CD8-positive, alpha-beta memory T cell (primary cell): ENCODE data around the gene SPHKAP. TPM values are rescaled to one million over a fixed set of nuclear protein-coding genes. Genes with fewer than 3 reads are reported as not detected.

ENCODE experiments used
- CTCF ChIA-PET: fragments of 350-600 bp; sonication (Branson Sonifier 250); formaldehyde crosslinking; loops from one replicate; lab custom pipeline; 2021; ENCODE audit warnings: antibody characterized with exemption; lab: Charles Lee
- POLR2A ChIA-PET: fragments of 350-600 bp; sonication (Branson Sonifier 250); formaldehyde crosslinking; loops from one replicate; lab custom pipeline; 2021; ENCODE audit warnings: antibody characterized with exemption; lab: Charles Lee
- DNase-seq, 5 donors: peaks; one replicate each; pipeline versions ENCODE4 v3.0.0 to v3.0.0-alpha.2; 2020 to 2022; ENCODE audit warnings: mixed read lengths in 1 of 5
- H3K27ac ChIP-seq: one replicate; pipeline ENCODE4 v1.7.0; 2013; ENCODE audit warnings: low read depth, mild to moderate bottlenecking, low read length, moderate library complexity
- H3K27me3 ChIP-seq: 2 replicates; pipeline ENCODE4 v1.7.0; 2013; ENCODE audit warnings: low read length, mild to moderate bottlenecking; ENCODE audit not compliant: insufficient read depth, poor library complexity, severe bottlenecking
- H3K36me3 ChIP-seq: 2 replicates; pipeline ENCODE4 v1.7.0; 2013; ENCODE audit warnings: mild to moderate bottlenecking, low read length, moderate library complexity; ENCODE audit not compliant: insufficient read depth
- H3K4me1 ChIP-seq: 2 replicates; pipeline ENCODE4 v1.7.0; 2013; ENCODE audit warnings: mild to moderate bottlenecking, low read length, moderate library complexity; ENCODE audit not compliant: insufficient read depth
- H3K4me3 ChIP-seq: 2 replicates; pipeline ENCODE4 v1.7.0; 2013; ENCODE audit warnings: mild to moderate bottlenecking, low read length
- H3K9me3 ChIP-seq: 2 replicates; pipeline ENCODE4 v1.7.0; 2013; ENCODE audit warnings: mild to moderate bottlenecking, low read length
- H3K27ac Mint-ChIP-seq, 8 donors: one replicate each; pipeline ENCODE4 v1.8.0; 2020 to 2021; ENCODE audit warnings: mixed read lengths in 8 of 8, mild to moderate bottlenecking in 6 of 8, inconsistent platforms in 3 of 8, moderate library complexity in 3 of 8
- H3K27me3 Mint-ChIP-seq, 2 donors: one replicate each; pipeline ENCODE4 v1.8.0; 2020 to 2021; ENCODE audit warnings: mixed read lengths in 2 of 2, mild to moderate bottlenecking in 1 of 2, moderate library complexity in 1 of 2
- H3K36me3 Mint-ChIP-seq, 3 donors: one replicate each; pipeline ENCODE4 v1.8.0; 2020 to 2021; ENCODE audit warnings: mixed read lengths in 3 of 3, inconsistent platforms in 1 of 3, mild to moderate bottlenecking in 1 of 3
- H3K4me1 Mint-ChIP-seq, 3 donors: one replicate each; pipeline ENCODE4 v1.8.0; 2020 to 2021; ENCODE audit warnings: mixed read lengths in 3 of 3, inconsistent platforms in 1 of 3, mild to moderate bottlenecking in 1 of 3
- H3K4me3 Mint-ChIP-seq, 7 donors: one replicate each; pipeline ENCODE4 v1.8.0; 2020 to 2021; ENCODE audit warnings: mixed read lengths in 7 of 7, mild to moderate bottlenecking in 6 of 7, moderate library complexity in 4 of 7, inconsistent platforms in 2 of 7
- H3K9me3 Mint-ChIP-seq, 5 donors: one replicate each; pipeline ENCODE4 v1.8.0; 2020 to 2022; ENCODE audit warnings: mixed read lengths in 5 of 5, mild to moderate bottlenecking in 3 of 5, moderate library complexity in 2 of 5, inconsistent platforms in 1 of 5
- polyA plus RNA-seq: library from polyadenylated mRNA; unstranded; fragments of 300-500 nt; fragmentation: Illumina TruSeq; gene quantifications from one replicate; pipeline ENCODE4 v1.2.3, GENCODE V29; 2021
- total RNA-seq, 2 experiments: library from RNA; stranded (reverse); gene quantifications; one replicate each; pipeline ENCODE4 v1.2.3, GENCODE V29; 2021

SPHKAP gene
- total and polyA plus RNA-seq, 3 experiments from 2014 or later = not detected

DNA sequence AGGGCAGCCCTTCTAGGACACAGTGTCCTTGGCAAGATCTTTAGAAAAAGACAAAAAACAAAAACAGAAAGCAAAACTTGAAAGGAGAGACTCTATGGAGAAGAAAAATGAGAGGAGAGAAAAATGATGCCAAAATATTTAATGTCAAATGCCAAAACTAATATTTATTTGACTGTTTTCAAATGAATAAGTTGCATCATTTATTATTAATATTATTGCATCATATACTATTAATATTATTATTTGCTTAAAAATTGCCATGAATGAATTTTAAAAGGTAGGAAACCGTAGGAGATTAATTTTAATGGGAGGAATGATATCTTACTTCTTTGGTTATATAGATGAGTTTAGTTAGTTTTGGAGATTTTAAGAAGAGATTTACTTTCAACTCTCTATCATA is 165.7 kb downstream of the SPHKAP start:
- peaks cover 0 to 13% (median 4%) of the 10 kb centered on the region in 5 donors for H3K9me3 Mint-ChIP-seq

DNA sequence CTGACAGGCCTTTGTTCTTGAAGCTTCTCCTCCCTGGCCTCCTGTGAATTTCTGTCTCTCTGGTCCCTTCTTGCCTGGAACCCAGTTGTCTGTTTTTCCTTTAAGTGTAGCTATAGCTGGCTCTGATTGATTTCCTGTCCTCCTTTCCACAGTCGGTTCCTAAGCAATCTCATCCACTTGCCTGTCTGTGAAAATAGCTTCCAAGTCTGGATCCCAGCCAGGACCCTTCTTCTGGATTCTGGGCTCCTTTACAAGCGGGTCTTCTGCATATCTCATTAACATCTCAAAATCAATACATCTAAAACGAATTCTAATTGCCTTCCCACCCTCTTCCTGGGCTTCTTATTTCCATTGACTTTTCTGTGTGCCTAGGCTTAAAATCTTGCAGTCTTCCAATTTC is 185.1 kb downstream of the SPHKAP start:
- no peaks in the 10 kb centered on the region for H3K4me1 ChIP-seq
- H3K27me3 ChIP-seq = no peaks in the 10 kb centered on the region
- ChIA-PET POLR2A (no interaction called here), CTCF (no interaction called here)
- DNase-seq = no peak
- Mint-ChIP-seq H3K36me3 (no peaks in the 10 kb centered on the region), H3K27me3 (peaks cover 0 to 2% of the 10 kb centered on the region in 2 donors), H3K4me3 (no peak overlapping the region), H3K9me3 (peaks cover 0 to 3% (median 0%) of the 10 kb centered on the region in 5 donors), H3K4me1 (no peaks in the 10 kb centered on the region), H3K27ac (no peak overlapping the region)
- no peak overlapping the region for H3K27ac ChIP-seq
- H3K36me3 ChIP-seq = no peaks in the 10 kb centered on the region
- H3K9me3 ChIP-seq = no peaks in the 10 kb centered on the region
- H3K4me3 ChIP-seq = no peak overlapping the region

More for the DNA sequence above, 165.7 kb downstream of the SPHKAP start:
- Mint-ChIP-seq H3K27me3 (peaks cover 0 to 2% of the 10 kb centered on the region in 2 donors), H3K36me3 (no peaks in the 10 kb centered on the region), H3K4me1 (no peaks in the 10 kb centered on the region), H3K4me3 (no peak overlapping the region), H3K27ac (no peak overlapping the region)
- Histone ChIP-seq H3K9me3 (no peaks in the 10 kb centered on the region), H3K27me3 (no peaks in the 10 kb centered on the region), H3K27ac (no peak overlapping the region), H3K4me1 (no peaks in the 10 kb centered on the region), H3K36me3 (no peaks in the 10 kb centered on the region), H3K4me3 (no peak overlapping the region)
- CTCF ChIA-PET = no interaction called here
- POLR2A ChIA-PET = no interaction called here
- no peak for DNase-seq

DNA sequence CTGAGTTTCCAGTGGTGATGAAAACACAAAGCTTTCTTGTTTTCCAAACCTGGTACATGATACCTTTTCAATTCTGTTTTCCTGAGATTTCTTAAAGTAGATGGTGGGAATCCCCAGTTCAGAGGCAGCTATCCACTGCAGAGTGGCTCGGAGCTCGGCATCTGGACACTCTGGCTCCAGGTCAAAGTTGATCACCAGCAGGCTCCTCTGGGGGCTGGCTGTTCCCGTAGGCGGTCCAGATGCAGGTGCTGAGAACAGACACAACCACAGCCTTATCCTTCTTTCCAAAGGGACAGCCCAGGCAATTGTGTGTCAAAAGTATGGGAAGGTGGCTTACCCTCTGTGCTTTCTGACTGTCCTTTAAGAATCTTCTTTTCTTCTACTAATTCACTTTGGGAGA is 190.6 kb downstream of the SPHKAP start:
- Mint-ChIP-seq H3K27me3 (peaks cover 0 to 2% of the 10 kb centered on the region in 2 donors), H3K4me1 (no peaks in the 10 kb centered on the region), H3K4me3 (no peak overlapping the region), H3K9me3 (no peaks in the 10 kb centered on the region), H3K27ac (no peak overlapping the region), H3K36me3 (no peaks in the 10 kb centered on the region)
- Histone ChIP-seq H3K4me3 (no peak overlapping the region), H3K27me3 (no peaks in the 10 kb centered on the region), H3K9me3 (no peaks in the 10 kb centered on the region), H3K36me3 (no peaks in the 10 kb centered on the region), H3K27ac (no peak overlapping the region), H3K4me1 (no peaks in the 10 kb centered on the region)
- POLR2A ChIA-PET = no interaction called here
- CTCF ChIA-PET = no interaction called here
- DNase-seq = no peak

DNA sequence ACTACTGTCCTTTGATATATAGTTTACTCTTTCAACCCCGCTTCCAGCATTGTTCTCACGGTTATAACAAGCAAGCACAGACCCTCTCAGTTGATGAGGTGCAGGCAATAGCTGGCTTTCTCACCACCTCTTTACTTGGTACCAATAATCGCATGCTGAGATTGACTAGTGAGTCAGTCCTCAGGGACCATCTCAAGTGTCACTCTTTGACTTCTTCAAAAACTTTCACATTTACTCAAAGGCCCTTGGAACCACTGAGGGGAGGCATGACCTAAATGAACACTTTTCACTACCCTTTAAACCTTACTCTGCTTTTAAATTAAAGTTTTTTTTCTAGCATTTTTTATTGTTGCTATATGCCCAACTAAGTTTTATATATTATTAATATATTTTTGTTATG is 208.2 kb downstream of the SPHKAP start:
- no peaks in the 10 kb centered on the region for H3K4me1 Mint-ChIP-seq
- no peak overlapping the region for H3K4me3 Mint-ChIP-seq

DNA sequence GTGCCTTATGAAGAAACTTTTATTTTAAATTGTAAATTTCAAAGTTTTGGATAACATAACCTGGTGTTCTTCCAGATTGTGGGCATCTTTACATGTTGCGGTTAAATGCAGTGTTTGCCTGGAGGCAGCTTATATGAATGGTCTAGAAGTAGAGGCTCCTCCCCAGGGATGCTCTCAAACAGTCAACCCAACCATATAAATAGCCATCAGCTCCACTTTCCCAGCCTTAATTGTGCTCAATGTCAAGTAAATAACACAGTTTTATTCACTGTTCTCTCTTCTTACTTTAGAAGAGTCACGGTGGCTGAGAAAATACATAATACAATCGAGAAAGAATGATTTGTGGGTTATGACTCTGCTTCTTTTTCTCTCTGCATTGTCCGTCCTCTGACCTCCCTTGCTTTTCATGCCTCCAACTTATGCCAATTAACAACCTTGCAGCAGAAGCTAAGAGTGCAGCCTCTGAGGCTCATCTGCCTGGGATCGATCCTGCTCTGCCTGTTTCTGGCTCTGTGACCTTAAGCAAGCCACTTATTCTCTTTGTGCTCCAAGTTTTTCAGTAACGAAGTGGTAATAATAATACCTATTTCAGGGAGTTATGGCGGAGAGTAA is 209.8 kb downstream of the SPHKAP start:
- Histone ChIP-seq H3K27me3 (no peaks in the 10 kb centered on the region), H3K36me3 (no peaks in the 10 kb centered on the region), H3K27ac (no peak overlapping the region), H3K9me3 (no peaks in the 10 kb centered on the region), H3K4me3 (no peak overlapping the region), H3K4me1 (no peaks in the 10 kb centered on the region)
- ChIA-PET POLR2A (no interaction called here), CTCF (no interaction called here)
- Mint-ChIP-seq H3K4me3 (no peak overlapping the region), H3K4me1 (no peaks in the 10 kb centered on the region), H3K27ac (no peak overlapping the region), H3K27me3 (peaks cover 0 to 1% of the 10 kb centered on the region in 2 donors), H3K36me3 (no peaks in the 10 kb centered on the region), H3K9me3 (peaks cover 0 to 7% (median 2%) of the 10 kb centered on the region in 5 donors)
- no peak for DNase-seq

More for the DNA sequence above, 208.2 kb downstream of the SPHKAP start:
- ChIA-PET CTCF (no interaction called here), POLR2A (no interaction called here)
- H3K4me3 ChIP-seq = no peak overlapping the region
- no peak overlapping the region for H3K27ac Mint-ChIP-seq
- H3K9me3 Mint-ChIP-seq = peaks cover 0 to 3% (median 0%) of the 10 kb centered on the region in 5 donors
- H3K4me1 ChIP-seq = no peaks in the 10 kb centered on the region
- no peaks in the 10 kb centered on the region for H3K36me3 ChIP-seq
- no peaks in the 10 kb centered on the region for H3K27me3 ChIP-seq
- no peaks in the 10 kb centered on the region for H3K36me3 Mint-ChIP-seq
- no peaks in the 10 kb centered on the region for H3K9me3 ChIP-seq
- peaks cover 0 to 1% of the 10 kb centered on the region in 2 donors for H3K27me3 Mint-ChIP-seq
- DNase-seq = no peak
- H3K27ac ChIP-seq = no peak overlapping the region

DNA sequence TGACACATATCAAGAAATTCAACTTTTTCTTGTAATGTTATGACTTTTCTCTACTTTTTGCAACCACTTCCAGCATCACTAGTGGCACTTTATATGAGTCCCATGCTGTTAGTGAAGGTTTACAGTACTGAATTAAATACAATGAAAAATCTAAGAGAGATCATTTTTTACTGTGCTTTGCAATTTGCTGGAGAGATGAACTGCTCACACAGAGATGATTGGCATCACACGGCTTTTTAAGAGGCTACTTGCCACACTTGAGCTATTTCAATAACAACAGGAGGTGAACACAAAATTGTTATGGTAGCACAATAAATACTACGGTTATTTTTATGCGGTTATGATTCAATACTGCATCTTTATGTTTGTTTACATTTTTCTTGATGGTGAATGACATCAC is 221.2 kb downstream of the SPHKAP start:
- Mint-ChIP-seq H3K36me3 (no peaks in the 10 kb centered on the region), H3K27me3 (no peaks in the 10 kb centered on the region), H3K4me1 (no peaks in the 10 kb centered on the region), H3K4me3 (no peak overlapping the region), H3K27ac (no peak overlapping the region), H3K9me3 (peaks cover 0 to 4% (median 0%) of the 10 kb centered on the region in 5 donors)
- H3K4me1 ChIP-seq = no peaks in the 10 kb centered on the region
- no peak overlapping the region for H3K27ac ChIP-seq
- no peak overlapping the region for H3K4me3 ChIP-seq
- POLR2A ChIA-PET = no interaction called here
- CTCF ChIA-PET = no interaction called here
- H3K9me3 ChIP-seq = no peaks in the 10 kb centered on the region
- H3K27me3 ChIP-seq = no peaks in the 10 kb centered on the region
- H3K36me3 ChIP-seq = no peaks in the 10 kb centered on the region
- DNase-seq = no peak

DNA sequence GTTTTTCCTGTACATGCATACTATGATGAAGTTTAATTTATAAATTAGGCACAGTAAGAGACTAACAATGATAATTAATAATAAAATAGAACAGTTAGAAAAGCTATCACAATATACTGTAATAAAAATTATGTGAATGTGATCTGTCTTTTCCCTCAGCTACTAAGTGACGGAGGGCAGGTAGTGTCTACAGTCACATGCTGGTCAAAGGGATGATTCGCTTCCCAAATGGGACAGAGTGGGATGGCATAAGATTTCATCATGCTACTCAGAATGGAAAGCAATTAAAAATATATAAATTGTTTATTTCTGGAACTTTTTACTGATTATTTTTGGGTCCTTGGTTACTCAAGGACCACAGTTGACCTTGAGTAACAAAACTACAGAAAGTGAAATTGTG is 238.5 kb downstream of the SPHKAP start:
- Histone ChIP-seq H3K36me3 (no peaks in the 10 kb centered on the region), H3K27me3 (no peaks in the 10 kb centered on the region), H3K27ac (no peak overlapping the region), H3K4me1 (no peaks in the 10 kb centered on the region), H3K4me3 (no peak overlapping the region), H3K9me3 (no peaks in the 10 kb centered on the region)
- peaks cover 0 to 5% of the 10 kb centered on the region in 2 donors for H3K27me3 Mint-ChIP-seq
- no peaks in the 10 kb centered on the region for H3K4me1 Mint-ChIP-seq
- POLR2A ChIA-PET = no interaction called here
- H3K9me3 Mint-ChIP-seq = peaks cover 0 to 7% (median 2%) of the 10 kb centered on the region in 5 donors
- H3K36me3 Mint-ChIP-seq = no peaks in the 10 kb centered on the region
- CTCF ChIA-PET = no interaction called here
- H3K27ac Mint-ChIP-seq = no peak overlapping the region
- DNase-seq = no peak
- no peak overlapping the region for H3K4me3 Mint-ChIP-seq

DNA sequence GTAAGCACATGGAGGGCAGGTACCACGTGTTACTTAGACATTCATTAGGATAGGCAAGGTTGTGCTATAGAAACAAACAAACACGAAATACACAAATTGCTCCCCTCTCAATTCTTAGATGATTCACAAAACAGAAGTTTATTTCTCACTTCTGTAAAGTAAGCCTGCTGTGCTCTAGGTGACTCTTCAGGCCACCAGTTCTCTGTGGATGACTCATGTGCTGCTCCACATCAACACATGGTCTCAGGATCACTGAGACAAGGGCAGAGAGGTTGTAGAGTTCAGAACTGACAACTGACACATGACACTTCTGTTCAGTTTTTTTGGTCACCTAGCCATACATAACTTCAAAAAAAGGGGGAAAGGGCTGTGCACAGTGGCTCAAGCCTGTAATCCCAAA is 239.5 kb downstream of the SPHKAP start:
- Mint-ChIP-seq H3K9me3 (peaks cover 0 to 7% (median 2%) of the 10 kb centered on the region in 5 donors), H3K27me3 (peaks cover 2 to 5% of the 10 kb centered on the region in 2 donors), H3K27ac (no peak overlapping the region), H3K4me3 (no peak overlapping the region), H3K4me1 (no peaks in the 10 kb centered on the region), H3K36me3 (no peaks in the 10 kb centered on the region)
- H3K36me3 ChIP-seq = no peaks in the 10 kb centered on the region
- no peak overlapping the region for H3K27ac ChIP-seq
- CTCF ChIA-PET = no interaction called here
- H3K4me3 ChIP-seq = no peak overlapping the region
- H3K9me3 ChIP-seq = no peaks in the 10 kb centered on the region
- POLR2A ChIA-PET = no interaction called here
- H3K4me1 ChIP-seq = no peaks in the 10 kb centered on the region
- DNase-seq = no peak
- H3K27me3 ChIP-seq = no peaks in the 10 kb centered on the region
